Measurements from ENCODE around the gene TMEM203. TPM values are rescaled to one million over a fixed set of nuclear protein-coding genes. Genes with fewer than 3 reads are reported as not detected.

Gene TMEM203
- total RNA-seq, 2 donors from 2014 or later = 35.7 to 43.5 TPM

DNA sequence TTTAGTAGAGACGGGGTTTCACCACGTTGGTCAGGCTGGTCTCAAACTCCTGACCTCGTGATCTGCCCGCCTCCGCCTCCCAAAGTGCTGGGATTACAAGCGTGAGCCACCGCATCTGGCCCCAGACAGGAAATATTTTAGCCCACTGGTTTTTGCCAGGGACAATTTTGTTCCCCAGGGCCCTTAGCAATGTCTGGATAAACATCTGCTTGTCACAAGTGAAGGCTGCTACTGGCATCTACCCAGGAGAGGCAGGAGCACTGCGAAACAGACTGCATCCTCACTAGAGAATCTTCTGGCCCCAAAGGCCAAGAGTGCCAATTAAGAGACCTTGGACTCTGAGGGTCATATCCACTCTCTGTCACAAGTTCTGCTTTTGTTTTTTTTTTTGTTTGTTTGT lies 2.5 kb downstream of the TMEM203 start:
- H3K9ac ChIP-seq (ENCODE audit: low read depth in 2 of 2, low read length in 2 of 2) = no peak overlapping the region
- H3K9me3 ChIP-seq = no peaks in the 10 kb centered on the region
- no peak overlapping the region for H3K4me3 ChIP-seq
- peaks cover 25% of the 10 kb centered on the region for H3K4me1 ChIP-seq
- intact Hi-C loops (cut with DNase I) = no loop called here
- no peak for TF ChIP-seq CTCF (IDR thresholded peaks at IDR 0.05)
- H3K27me3 ChIP-seq = no peaks in the 10 kb centered on the region
- no peak overlapping the region for H3K27ac ChIP-seq
- H3K36me3 ChIP-seq = no peaks in the 10 kb centered on the region
- DNase-seq = no peak

DNA sequence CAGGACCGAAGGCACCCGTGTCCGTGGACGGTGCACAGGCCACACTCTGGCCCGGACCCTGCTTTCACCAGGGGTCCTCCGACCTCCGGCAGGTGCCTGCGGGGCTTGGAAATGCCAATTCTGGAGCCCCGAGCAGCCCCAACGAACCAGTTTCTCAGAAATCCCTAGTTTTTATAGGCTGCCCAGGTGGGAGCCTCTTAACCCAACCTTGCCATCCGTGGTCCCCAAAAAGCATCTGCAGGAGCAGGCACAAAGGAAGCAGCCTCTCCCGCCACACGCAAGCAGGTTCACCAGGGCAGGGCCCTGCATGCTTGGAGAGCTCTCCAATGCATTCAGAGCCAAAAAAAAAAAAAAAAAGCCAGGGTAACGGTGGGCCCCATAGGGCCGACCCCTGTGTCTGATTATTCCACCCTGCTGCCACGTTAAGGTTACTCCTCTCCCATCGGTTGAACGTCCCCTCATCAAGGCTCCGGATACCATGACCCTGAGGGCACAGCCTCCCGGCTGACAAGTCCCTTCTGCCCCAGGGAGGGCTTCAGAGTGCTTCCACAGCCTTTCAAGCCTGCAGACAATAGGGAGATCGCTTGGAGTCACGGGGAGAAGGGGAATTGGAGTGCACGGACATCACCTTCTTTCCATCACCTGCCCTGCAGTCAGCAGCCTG lies 4.1 kb downstream of the TMEM203 start:
- peak overlapping the region; percentile 50 for H3K4me3 ChIP-seq
- no peak for DNase-seq
- TF ChIP-seq CTCF (IDR thresholded peaks at IDR 0.05) = no peak
- peaks cover 29% of the 10 kb centered on the region for H3K4me1 ChIP-seq
- H3K9ac ChIP-seq (ENCODE audit: low read depth in 2 of 2, low read length in 2 of 2) = peak overlapping the region; percentile 81 to 85
- H3K36me3 ChIP-seq = no peaks in the 10 kb centered on the region
- intact Hi-C loops (cut with DNase I) = no loop called here
- no peaks in the 10 kb centered on the region for H3K9me3 ChIP-seq
- H3K27ac ChIP-seq = peak overlapping the region; percentile 62
- H3K27me3 ChIP-seq = no peaks in the 10 kb centered on the region

- peaks cover 30% of the 10 kb centered on the region for H3K4me1 ChIP-seq
Measured at GRCh38 chr9:137200311-137201204, 4.9 kb downstream of the TMEM203 start, which contains the start of gene TPRN. Gene TPRN, minus strand, starts transcription at chr9:137200741. Its CDS starts 30 bp downstream, at chr9:137200711.

GRCh38 chr9:137199411-137200121 lies 5.9 kb downstream of the TMEM203 start:
- no peaks in the 10 kb centered on the region for H3K36me3 ChIP-seq
- no peaks in the 10 kb centered on the region for H3K27me3 ChIP-seq
- H3K4me1 ChIP-seq = peaks cover 35% of the 10 kb centered on the region
- H3K27ac ChIP-seq = peak overlapping the region; percentile 90
- intact Hi-C loops (cut with DNase I) = no loop called here
- peak overlapping the region; percentile 50 for H3K4me3 ChIP-seq
- DNase-seq = no peak
- H3K9me3 ChIP-seq = no peaks in the 10 kb centered on the region
- TF ChIP-seq CTCF (IDR thresholded peaks at IDR 0.05) = no peak
- peak overlapping the region; percentile 87 to 92 for H3K9ac ChIP-seq (ENCODE audit: low read depth in 2 of 2, low read length in 2 of 2)

More at GRCh38 chr9:137200311-137201204, 4.9 kb downstream of the TMEM203 start, which contains the start of gene TPRN:
- H3K9me3 ChIP-seq = no peaks in the 10 kb centered on the region
- peak within 1 kb of the TSS; percentile 50 for H3K4me3 ChIP-seq
- H3K36me3 ChIP-seq = no peaks in the 10 kb centered on the region
- peak within 1 kb of the TSS; percentile 90 for H3K27ac ChIP-seq
- H3K27me3 ChIP-seq = no peaks in the 10 kb centered on the region
- TF ChIP-seq CTCF (IDR thresholded peaks at IDR 0.05) = no peak
- H3K9ac ChIP-seq (ENCODE audit: low read depth in 2 of 2, low read length in 2 of 2) = peak within 1 kb of the TSS; percentile 87 to 92
- intact Hi-C loops (cut with DNase I) = no loop called here
- DNase-seq = peak; percentile 99

DNA sequence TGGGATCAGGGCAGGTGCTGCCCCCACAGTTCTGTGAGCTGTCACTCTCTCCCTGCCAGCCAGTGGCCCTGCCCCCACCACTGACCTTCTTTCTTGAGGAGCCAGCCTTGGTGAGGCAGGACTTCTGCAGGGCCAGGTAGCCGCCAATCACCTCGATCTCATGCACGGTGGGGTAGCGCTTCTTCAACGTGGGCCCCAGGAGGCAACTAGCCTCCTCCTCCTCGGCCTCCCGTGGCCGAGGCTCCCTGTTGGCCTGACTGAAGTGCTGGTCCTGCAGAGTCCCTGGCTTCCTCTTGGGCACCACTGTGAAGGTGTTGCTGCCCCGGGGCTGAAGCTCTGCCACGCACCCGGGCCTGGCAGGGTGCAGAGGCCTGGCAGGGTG lies 6.6 kb downstream of the TMEM203 start:
- Histone ChIP-seq H3K4me1 (peaks cover 33% of the 10 kb centered on the region), H3K9ac (ENCODE audit: low read depth in 2 of 2, low read length in 2 of 2) (peak overlapping the region; percentile 87 to 92), H3K4me3 (peak overlapping the region; percentile 50), H3K9me3 (no peaks in the 10 kb centered on the region), H3K36me3 (no peaks in the 10 kb centered on the region), H3K27me3 (no peaks in the 10 kb centered on the region), H3K27ac (peak overlapping the region; percentile 90)
- no peak for TF ChIP-seq CTCF (IDR thresholded peaks at IDR 0.05)
- peak; percentile 61 for DNase-seq
- intact Hi-C loops (cut with DNase I) = no loop called here
